Stimulated activated CD4-positive, alpha-beta T cell treated with anti-CD3 and anti-CD28 coated beads, Interleukin-4, amount 100 ng/mL, for 4 hours (primary cell): ENCODE results near the gene SNX27.
"Not testable (repeated sequence)": the region's sequence is repeated elsewhere in the genome, so short reads cannot be mapped to it uniquely, and the experiment has no call there.

Experiments used
- DNase-seq, 2 experiments: peaks; one replicate each; pipeline ENCODE4 v3.0.0-alpha.2; 2020

The SNX27 gene

DNA sequence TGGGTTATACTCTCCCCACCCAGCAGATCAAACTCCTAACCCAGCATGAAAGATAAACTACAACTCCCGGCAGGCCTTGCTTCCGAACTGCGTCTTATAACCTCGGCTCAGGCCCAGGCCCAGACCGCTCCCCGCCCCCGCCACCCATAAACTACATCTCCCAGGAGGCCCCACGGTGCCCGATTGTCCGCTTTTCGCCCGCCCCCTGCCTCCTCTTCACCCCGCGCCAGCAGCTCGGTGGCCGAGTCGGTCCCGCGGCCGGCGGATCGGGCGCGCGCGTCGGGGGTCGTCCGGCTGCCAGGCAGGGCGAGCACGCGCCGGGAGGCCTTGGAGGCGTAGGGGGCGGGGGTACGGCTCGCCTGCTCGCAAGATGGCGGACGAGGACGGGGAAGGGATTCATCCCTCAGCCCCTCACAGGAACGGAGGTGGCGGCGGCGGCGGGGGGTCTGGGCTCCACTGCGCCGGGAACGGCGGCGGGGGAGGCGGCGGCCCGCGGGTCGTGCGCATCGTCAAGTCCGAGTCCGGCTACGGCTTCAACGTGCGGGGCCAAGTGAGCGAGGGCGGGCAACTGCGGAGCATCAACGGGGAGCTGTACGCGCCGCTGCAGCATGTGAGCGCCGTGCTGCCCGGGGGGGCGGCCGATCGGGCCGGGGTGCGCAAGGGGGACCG, at the start of gene SNX27:
TSS of gene SNX27 (plus strand) at position 219 of the 669 bp plus-strand sequence. CDS start at position 371, 152 bp downstream.
- DNase-seq, result peak; percentile 81 to 88

DNA sequence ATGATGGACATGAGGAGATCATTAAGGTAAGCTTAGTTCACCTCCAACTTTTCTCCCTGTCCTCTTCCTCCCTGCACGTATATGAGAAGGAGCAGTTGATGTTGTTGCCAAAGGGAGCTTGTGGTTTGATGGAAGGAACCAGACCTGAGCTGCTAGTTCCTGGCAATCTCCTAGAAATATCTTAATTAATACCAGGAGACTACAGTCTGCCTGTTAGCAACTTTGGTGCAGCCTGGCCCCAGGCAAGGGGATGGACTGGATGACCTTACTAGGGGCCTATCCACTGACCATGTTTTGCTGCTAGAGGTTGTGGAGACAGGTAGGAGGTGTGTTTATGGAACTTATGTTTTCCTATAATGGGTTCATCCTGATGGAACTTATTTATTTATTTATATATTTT, 49.2 kb upstream of the SNX27 start:
- DNase-seq, result no peak

DNA sequence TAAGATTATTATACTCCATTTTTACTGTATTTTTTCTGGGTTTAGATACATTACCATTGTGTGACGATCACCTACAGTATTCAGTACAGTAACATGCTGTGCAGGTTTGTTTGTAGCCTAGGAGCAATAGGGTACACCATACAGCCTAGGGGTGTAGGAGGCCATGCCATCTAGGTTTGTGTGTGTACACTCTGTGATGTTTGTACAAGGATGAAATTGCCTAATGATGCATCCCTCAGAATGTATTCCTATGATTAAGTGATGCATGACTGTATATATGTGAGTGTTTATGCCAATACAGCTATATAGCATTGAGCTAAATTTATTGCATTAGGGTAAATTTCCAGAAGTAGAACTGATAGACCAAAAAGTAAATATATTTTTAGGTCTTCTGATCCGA, 48.5 kb upstream of the SNX27 start:
- DNase-seq, result no peak

DNA sequence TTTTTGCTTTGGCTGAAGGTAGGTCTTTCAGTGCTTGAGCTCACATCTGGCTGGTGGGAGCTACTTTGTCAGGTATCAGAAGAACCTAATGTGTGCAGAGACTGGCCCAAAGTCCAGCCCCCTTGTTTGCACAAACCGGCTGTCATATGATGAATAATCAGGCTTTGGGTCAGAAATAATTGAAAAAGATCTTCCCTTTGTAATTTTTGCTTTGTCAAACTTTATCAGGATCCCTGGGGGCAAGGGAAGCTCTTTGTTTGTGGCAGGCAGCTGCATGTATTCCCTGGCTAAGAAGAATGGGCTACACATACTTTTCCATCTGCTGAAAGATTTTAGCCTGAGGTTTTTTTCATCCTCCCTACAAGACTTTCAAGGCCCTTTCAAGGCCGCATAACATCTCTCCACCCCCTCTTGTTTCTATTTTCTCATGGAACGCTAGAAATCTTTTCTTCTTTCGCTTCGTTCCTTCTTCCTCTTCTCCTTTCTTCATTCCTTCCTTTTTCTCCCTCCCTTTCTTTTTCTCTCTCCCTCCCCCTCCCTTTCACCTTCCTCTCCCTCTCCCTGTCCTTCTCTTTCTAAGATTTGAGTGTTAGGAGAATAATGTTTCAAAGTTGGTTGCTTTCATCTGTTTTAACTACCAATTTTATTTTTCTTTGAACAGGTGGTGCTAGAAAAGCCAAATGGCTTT, 46.2 kb upstream of the SNX27 start:
- DNase-seq, result no peak

DNA sequence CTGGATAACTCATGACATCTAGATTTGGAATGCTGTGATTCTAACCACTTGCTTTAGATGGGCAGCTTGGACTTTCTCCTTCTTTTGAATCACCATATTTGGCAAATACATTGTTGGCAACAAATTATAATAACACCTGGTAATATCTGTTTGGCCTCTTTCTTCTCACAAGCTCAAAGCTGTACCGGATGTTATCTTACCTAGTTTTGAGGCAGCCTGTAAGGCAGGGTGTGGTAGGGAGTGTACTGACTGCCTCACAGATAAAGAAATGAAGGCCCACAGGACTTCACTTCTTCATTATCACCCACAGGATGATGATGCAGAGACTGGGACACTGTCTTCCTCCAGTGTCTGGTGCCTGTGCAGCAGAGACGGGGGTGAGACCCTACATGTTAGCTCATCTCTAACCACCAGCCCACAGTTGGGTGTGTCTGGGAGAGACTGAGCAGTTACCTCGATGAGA, 43.2 kb upstream of the SNX27 start:
- peak in 1 of 2 experiments; percentile 47 for DNase-seq

DNA sequence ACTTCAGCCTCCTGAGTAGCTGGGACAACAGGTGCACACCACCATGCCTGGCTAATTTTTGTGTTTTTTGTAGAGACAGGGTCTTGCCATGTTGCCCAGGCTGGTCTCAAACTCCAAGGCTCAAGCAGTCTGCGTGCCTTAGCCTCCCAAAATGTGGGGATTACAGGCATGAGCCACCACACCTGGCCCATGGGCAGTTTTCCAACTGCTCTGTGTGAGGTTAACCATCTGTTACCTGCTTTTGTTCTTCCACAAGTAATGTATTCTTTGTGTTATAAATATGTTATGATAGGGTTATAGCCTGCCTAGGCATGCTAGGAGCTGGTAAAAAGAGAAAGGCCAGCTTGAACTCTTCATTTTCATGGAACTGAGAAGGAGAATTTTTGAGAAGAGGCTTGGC, 41.0 kb upstream of the SNX27 start:
- no peak for DNase-seq

DNA sequence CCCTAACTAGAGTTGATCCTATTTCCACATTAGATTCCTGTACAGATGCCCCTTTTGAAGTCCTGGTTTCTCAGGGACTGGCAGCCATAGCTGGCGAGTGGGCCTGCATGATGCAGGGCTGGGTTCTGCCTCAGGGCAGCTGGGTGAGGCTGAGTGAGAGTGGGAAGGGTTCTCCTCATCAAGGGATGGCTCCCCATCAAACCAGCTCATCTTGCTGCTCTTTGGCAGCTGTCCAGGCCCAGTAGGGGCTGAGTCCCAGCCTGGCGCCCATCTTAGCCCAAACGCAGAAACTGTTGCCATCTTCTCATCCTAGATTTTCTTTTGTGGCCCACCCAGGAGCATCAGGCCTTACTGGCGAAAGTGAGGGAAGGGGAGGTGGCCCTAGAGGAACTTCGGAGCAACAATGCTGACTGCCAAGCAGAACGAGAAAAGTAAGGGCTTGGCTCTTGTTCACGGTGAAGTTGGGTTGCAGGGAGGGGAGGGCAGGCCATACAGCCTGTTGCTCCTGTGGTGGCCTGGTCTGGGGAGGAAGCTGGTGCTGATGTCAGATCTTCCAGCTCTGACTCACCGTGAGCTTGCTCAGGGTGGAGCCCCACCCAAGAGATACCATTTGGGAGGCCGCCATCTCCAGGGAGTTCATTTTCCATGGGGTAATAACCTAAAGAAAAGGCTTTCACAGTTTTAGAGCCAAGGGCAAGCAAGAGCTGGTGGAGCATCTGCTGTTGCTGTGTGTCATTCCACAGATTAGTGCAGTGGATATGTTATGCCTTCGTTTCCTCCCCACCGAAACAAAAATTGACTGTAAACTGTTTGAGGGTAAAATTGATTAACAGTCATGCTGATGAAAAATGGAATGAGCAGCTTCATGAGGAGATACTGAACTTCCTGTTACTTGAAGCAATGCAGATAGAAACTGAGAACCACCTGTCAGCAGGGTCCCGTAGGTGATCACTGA, 37.0 kb upstream of the SNX27 start:
- DNase-seq, result no peak

DNA sequence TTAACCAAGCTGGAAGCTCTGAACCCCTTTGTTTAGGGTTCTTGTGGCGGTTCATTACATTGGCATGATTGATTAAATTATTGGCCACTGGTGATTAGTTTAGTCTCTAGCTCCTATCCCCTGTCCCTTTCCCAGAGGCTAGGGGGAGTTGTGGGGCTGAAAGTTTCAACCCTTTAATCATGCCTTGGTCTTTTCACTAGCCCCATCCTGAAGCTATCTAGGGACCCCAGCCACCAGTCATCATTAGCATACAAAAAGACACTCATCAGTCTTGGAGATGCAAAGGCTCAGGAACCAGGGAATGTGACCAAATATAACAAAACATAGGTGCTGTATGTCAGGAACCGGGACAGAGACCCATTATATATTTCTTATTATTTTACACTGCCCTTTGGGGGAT, 34.7 kb upstream of the SNX27 start:
- DNase-seq, result no peak

DNA sequence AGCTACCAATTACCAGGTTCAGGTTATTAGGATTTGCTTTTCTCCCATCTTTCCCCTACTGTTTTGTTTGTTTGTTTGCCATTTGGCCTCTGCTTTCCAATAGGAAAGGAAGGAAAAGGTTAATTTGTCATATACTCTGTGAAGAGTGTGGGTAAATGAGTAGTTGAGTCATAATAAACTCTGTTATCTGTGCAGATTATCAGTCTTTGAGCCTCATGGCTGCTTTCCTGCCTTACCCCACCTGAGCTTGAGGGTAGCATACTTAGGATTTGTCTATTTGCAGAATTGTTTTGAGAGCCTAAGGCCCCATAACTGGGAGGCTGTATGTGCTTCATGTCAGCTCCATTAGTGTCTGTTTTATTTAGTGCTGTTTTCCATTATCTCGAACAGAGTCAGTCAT, 32.9 kb upstream of the SNX27 start:
- DNase-seq, result no peak

DNA sequence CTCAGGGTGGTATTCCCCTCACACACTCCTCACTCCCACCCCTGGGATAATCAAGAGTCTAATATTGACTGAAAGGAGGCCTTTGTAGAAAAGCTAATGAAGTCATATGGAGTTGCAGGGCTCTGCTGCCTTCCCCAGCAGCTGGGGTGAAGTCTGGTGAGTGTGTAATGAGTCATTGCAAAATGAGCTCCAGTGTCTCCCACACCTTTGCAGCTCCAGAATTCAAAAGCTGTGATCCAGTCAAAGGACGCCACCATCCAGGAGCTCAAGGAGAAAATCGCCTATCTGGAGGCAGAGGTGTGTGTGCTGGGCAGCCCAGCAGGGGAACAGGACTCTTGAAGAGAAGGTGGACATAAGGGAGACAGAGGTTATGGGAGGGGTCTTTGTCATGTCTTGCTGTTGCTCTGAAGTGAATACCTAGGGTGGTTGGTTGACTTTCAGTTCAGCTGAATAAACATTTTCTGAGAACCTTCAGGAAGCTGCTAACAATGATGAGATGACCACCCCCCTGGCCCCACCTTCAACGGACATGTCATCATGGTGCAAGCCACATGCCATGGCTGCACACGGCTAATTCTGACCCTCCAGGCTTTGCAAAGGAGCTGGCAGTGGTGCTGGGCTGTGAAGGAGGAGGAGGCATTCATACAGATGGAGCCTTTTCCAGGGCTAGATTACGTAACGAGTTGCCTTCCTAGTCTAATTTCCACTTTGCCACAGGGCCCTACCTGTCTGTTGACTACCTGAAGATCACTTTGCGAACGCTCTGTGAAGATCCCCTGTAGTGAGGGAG, 32.2 kb upstream of the SNX27 start:
- DNase-seq, result no peak

DNA sequence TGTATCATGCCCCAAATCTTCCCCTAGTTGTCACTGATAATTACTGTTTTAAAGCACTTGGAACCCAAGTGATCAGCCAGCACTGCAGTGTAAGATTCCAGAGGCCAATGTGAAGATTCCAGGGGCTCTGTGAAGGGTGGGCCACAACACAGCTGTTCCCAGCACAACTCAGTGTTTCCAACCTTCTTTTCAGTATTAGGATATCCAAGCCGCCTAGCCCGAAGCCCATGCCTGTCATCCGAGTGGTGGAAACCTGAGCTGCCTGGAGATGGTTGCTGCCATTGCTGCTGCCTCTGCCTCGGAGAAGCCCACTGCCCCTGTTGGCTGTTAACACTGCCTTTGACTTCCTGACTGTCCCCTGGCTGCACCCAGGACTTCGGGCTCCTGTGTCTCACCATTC, 30.4 kb upstream of the SNX27 start:
- no peak for DNase-seq

DNA sequence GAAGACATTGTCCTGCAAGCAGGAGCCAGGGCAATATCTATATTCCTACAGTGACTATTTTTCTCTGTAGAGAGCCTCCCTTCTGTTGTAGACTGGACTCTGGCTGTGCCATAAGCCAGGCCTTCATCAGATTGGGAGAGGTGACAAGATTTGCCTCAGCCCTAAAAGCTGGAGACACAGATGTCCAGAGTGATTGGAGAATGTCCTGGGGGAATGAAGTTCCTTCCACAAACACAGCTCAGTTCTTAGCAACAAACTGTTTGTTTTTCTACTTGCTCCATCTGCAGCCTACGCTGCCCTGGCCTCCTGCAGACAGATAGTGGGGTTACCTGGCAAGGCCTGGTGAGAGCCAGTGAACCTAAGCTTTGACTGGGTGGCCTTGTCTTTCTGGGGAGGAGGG, 29.9 kb upstream of the SNX27 start:
- no peak for DNase-seq

DNA sequence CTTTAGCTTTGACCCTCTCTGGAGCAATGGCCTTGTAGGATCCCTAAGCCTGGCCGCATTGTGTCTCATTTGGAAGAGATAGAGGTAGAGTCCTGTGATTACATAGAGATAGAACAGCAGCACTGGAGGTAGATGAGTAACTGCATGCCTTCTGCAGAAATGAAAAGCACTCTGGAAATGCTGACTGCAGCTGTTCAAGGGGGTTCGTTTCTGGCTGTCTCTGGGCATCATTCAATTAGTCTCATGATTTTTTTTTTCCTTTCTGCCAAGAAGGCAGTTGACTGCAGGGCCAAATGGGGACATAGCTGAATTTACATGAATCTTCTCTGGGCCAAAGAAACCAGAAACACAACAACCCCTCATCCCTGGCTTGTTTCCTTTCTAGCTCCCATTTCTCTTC, 28.1 kb upstream of the SNX27 start:
- DNase-seq, result no peak

DNA sequence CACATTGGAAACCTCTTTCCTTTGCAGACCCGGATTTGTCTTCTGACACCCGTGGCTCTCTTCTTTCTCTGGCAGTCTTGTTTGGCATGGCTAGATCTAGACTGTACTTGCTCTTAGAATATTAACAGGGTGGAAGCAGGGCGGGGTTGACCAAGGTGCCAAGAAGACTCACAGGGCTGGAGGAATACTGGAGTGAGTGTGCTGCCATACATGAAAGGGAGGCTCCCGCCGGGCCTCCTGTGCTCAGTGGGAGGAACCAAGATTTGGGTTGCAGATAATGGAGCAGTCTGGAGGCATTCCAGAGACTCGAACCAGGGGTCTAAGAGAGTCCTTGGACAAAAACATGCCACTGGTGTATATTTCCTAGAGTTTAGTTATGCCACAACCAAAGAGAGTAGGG, 27.6 kb upstream of the SNX27 start:
- no peak for DNase-seq

DNA sequence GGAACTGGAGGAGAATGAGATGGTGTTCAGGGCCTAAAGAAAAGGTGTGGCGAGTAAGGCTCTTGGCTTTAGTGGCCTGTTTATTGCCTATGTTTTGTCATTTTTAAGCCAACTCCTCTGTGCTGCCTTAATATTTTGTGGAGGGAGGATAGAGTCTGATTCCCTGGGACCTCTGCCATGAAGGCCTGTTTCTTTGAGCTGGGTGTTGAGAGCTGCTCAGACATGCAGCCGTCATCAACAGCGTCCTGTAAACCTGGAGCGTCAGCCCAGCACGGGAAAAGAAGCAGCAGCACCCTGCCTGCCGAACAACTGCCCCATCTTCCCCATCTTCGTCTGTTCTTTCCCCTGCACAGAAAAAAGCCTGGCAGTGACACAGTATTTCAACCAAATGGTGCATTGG, 27.1 kb upstream of the SNX27 start:
- no peak for DNase-seq

DNA sequence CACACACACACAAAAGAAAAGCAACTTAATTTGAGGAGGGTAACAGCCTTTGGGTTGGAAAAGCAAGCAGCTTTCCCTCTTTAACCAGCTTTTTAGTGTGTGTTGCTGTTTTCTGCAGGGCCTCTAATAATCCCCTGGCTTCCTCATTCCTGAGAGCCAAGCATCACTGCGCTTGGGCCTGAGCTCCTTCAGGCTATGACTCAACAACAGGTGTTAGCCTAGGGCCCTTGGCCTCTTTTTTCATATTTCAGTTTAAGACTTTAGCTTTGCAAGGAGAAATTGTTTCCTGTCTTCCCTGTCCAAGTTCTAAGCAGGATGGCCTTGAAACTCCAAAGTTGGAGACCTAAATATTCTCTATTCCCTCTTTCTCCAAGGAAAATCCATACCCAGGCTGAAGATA, 26.2 kb upstream of the SNX27 start:
- no peak for DNase-seq

DNA sequence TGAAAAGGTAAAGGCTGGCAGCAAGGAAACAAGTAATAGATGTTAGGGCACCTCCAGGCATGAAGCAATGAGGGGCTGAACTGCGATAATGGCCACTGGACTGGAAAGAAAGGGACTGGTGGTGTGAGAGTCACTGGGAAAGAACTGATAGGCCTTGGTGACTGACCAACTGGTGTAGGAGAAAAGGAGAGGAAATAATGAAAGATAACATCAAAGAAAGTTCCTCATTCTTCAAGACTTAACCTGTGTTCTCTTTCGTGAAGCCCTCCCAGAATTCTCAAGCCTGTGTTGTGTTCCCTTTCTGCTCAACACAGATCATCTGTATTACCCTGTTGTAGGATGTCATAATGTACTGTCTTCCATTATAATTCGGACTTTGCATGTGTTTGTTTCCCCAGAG, 20.9 kb upstream of the SNX27 start:
- DNase-seq, result no peak

DNA sequence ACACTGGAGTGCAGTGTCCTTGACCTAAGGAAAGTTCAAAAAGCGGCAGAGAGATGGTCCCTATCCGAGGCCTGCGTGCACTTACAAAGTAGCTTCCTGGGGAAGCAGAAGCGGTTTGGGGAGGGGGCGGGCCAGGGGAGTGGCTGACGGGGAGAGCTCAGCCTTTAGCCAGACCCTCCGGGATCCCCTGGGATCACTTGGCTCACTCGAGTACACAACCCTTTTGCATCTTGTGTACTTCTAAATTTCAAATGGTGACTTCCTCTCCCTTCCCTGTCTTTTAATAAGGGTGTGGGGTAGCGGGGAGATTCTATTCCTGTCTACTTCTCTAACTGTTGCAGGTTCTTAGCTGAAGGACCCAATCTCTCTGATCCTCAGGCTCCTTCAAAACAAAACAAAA, 18.1 kb upstream of the SNX27 start:
- DNase-seq, result no peak

DNA sequence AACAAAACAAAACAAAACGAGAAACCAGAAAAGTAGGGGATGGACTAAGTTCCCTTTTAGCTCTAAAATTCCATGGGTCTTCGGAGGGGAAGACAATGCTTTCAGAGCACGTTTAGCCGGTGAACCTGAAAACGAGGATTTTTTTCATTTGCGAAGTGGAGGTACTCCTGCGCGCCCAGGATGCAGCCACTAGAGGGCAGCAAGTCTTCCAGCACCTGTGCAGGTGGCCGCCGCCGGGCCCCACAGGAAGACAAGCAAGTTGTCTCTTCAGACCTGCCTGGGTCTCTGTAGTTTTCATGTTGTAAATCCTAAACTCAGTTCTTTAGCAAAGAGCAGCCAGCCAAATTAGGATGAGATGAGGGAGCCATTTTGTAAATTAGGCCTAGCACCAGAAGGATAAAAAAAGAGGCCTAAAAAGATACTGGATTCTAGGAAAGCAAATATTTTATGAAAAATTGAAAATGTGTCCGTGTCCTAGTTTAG, 17.7 kb upstream of the SNX27 start:
- DNase-seq, result peak; percentile 80 to 83

DNA sequence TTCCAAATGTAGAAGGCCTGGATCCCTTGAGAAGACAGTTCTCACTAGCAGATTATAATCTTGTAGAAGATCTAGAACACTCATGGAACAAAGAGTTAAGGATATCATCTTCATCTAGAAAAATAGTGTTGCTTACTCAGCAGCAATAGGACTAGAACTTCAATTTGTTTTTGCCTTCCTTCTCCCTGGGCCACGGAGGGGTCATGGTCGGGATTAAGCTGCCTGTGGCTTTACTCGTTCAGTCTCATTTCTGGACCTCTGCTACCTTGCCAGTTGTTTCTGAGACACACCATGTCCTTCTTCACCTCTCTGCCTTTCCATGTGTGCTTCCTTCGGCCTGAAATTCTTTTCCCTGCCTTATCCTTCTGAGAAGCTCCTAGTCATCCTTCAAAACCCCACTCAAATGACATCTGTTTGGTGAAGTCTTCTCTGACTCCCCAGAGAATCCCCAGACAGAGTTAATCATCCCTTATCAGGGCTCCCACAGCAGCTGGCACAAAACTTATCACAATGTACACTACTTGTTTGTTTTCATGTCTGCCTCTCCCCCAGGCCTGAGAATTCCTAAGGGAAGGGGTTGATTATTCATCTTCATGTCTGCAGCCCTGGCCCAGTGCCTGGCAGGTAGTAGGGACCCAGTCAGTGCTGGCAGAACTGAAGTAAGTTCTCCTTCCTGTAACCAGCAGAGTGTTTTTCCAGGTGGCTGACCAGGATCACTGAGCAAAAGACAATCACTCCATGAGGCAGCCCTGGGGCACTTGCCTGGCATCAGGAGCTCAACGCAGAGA, 15.5 kb upstream of the SNX27 start:
- no peak for DNase-seq

DNA sequence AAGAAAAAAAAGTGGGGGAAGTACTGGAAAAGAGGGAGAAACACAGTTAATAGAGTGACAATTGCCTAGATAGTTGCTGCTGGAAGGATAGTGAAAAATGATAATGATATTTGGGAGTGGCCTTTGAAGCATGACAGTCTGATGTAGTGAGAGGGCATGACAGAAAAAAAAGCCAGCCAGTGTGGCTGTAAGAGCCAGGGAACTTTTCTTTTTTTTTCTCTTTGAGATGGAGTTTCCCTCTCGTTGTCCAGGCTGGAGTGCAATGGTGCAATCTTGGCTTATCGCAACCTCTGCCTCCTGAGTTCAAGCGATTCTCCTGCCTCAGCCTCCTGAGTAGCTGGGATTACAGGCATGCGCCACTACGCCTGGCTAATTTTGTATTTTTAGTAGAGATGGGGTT, 9.3 kb upstream of the SNX27 start:
- not testable (repeated sequence) for DNase-seq

DNA sequence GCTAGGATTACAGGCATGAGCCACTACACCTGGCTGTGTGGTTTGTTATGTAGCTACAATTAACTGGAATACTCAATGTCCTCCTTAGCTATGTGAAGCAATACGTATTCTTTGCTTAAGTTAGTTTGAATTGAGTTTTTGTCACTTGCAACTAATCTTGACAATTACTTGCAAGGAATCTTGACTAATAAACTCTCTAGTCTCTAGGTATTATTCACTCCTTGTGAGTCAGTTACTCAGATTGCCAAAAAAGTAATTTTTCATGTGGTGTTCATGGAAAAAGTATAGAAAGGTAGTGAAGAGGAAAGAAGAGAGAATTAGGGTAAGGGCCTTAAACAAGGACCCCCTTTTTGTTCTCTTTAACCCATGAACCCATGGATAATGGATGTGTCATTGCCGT, 7.6 kb upstream of the SNX27 start:
- DNase-seq, result no peak
